ENCODE data around the gene NAT9. TPM values are rescaled to one million over a fixed set of nuclear protein-coding genes. Genes with fewer than 3 reads are reported as not detected.

Gene NAT9
- total RNA-seq, 4 donors from 2014 or later, result 15.1 to 35.9 (median 24.2) TPM

GRCh38 chr17:74736513-74737298 lies 39.4 kb downstream of the NAT9 start, which contains the start of gene RAB37:
Gene RAB37 (plus strand): TSS chr17:74737256. CDS start chr17:74737273, 17 bp downstream.
- peak; percentile 18 for ATAC-seq (ENCODE audit: low FRiP score)
- no peak for TF ChIP-seq CTCF (IDR thresholded peaks at IDR 0.05)
- no peak for DNase-seq (ENCODE audit: low spot score)

- ATAC-seq (ENCODE audit: low FRiP score) (no peak), DNase-seq (ENCODE audit: low spot score) (no peak)
- no peak for TF ChIP-seq CTCF (IDR thresholded peaks at IDR 0.05)
These were observed 41.9 kb downstream of the NAT9 start for GRCh38 chr17:74734256-74734655.

GRCh38 chr17:74733365-74734122 lies 42.6 kb downstream of the NAT9 start:
- ATAC-seq (ENCODE audit: low FRiP score) (no peak), DNase-seq (ENCODE audit: low spot score) (no peak)
- no peak for TF ChIP-seq CTCF (IDR thresholded peaks at IDR 0.05)

- no peak for ATAC-seq (ENCODE audit: low FRiP score)
- no peak for DNase-seq (ENCODE audit: low spot score)
- no peak for TF ChIP-seq CTCF (IDR thresholded peaks at IDR 0.05)
These were observed 43.9 kb downstream of the NAT9 start for GRCh38 chr17:74732042-74732867.

GRCh38 chr17:74731347-74731605 lies 44.9 kb downstream of the NAT9 start:
- TF ChIP-seq CTCF (IDR thresholded peaks at IDR 0.05), result no peak
- no peak for DNase-seq (ENCODE audit: low spot score)
- no peak for ATAC-seq (ENCODE audit: low FRiP score)

- no peak for TF ChIP-seq CTCF (IDR thresholded peaks at IDR 0.05)
- ATAC-seq (ENCODE audit: low FRiP score), result peak; percentile 15
- no peak for DNase-seq (ENCODE audit: low spot score)
These were observed 45.4 kb downstream of the NAT9 start for GRCh38 chr17:74730491-74731346.
